H1 (cell line): ENCODE data around the gene WDFY3.

Source experiments
- ASH2L ChIP-seq: fragments of 200-600, 300-600 bp; sonication (generic); IDR thresholded peaks from one replicate; pipeline ENCODE4 v1.7.1; 2017; ENCODE audit warnings: low read length
- CEBPB ChIP-seq: IDR thresholded peaks from 2 replicates; pipeline ENCODE4 v1.6.1; 2012; ENCODE audit warnings: low read depth, low read length
- CHD2 ChIP-seq: IDR thresholded peaks from 2 replicates; pipeline ENCODE4 v1.6.1; 2012; ENCODE audit warnings: low read length, improper control_type of control experiment
- CTCF ChIP-seq, 3 experiments: IDR thresholded peaks; 1 replicate in 2 of 3; 2 replicates in 1 of 3; pipeline versions ENCODE4 v1.5.1 to v1.6.1; 2011; ENCODE audit warnings: low read length in 3 of 3, mild to moderate bottlenecking in 3 of 3, inconsistent platforms in 2 of 3, low read depth in 1 of 3, moderate library complexity in 1 of 3; ENCODE audit not compliant: insufficient read depth in 1 of 3; ENCODE audit errors: control extremely low read depth in 1 of 3
- EZH2 ChIP-seq: fragments of 200-600 bp; sonication (generic); IDR thresholded peaks from 2 replicates; pipeline ENCODE4 v1.7.1; 2012; ENCODE audit warnings: low read depth, mild to moderate bottlenecking, moderate library complexity, low read length, inconsistent platforms; ENCODE audit not compliant: severe bottlenecking
- JUND ChIP-seq: IDR thresholded peaks from 2 replicates; pipeline ENCODE4 v1.6.1; 2011; ENCODE audit warnings: mild to moderate bottlenecking, improper control_type of control experiment, low read length
- POLR2AphosphoS5 ChIP-seq: IDR thresholded peaks from 2 replicates; pipeline ENCODE4 v1.6.1; 2011; ENCODE audit warnings: low read depth, low read length
- POU5F1 ChIP-seq: IDR thresholded peaks from 2 replicates; pipeline ENCODE4 v1.6.1; 2011; ENCODE audit warnings: low read depth, mild to moderate bottlenecking, low read length, moderate library complexity
- SIN3A ChIP-seq, 2 experiments: IDR thresholded peaks in 1 of 2; conservative IDR thresholded peaks in 1 of 2; 2 replicates each; pipeline ENCODE4 v1.6.1; 2011 to 2012; ENCODE audit warnings: low read length in 2 of 2, improper control_type of control experiment in 1 of 2, low read depth in 1 of 2, mild to moderate bottlenecking in 1 of 2
- SIX5 ChIP-seq: IDR thresholded peaks from 2 replicates; pipeline ENCODE4 v1.6.1; 2011; ENCODE audit warnings: mild to moderate bottlenecking, low read depth, low read length
- SRF ChIP-seq: IDR thresholded peaks from 2 replicates; pipeline ENCODE4 v1.6.1; 2011; ENCODE audit warnings: mild to moderate bottlenecking, low read depth, low read length, moderate library complexity
- TAF1 ChIP-seq: IDR thresholded peaks from 2 replicates; pipeline ENCODE4 v1.6.1; 2011; ENCODE audit warnings: mild to moderate bottlenecking, low read depth, low read length
- TEAD4 ChIP-seq: IDR thresholded peaks from 2 replicates; pipeline ENCODE4 v1.6.1; 2012; ENCODE audit warnings: low read depth, low read length, inconsistent platforms, mixed read lengths
- YY1 ChIP-seq: IDR thresholded peaks from 2 replicates; pipeline ENCODE4 v1.6.1; 2011; ENCODE audit warnings: low read depth, mild to moderate bottlenecking, low read length

DNA sequence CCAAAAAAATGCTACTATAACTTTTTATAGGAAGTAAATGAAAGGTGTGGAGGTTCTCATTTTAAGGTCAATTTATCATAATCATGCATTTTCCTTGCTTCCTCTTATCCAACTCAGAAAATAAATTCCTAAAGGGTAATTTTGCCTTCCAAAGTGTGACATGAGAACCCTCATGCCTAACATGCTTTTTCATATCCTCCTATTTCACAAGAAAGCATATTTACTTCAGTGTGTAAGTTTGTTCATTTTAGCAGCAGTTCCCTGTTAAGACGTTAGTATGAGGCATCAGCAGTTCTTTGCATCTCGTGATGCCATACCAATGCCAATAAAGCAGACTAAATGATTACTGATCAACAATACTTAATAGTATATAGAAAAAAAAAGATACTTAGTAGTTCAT lies 18.4 kb downstream of the WDFY3 start:
- no peak for TF ChIP-seq EZH2
- TF ChIP-seq CTCF (IDR thresholded peaks at IDR 0.05; ENCODE audit: control extremely low read depth in 1 of 3, insufficient read depth in 1 of 3, low read depth in 1 of 3, low read length in 3 of 3) = no peak
- no peak for TF ChIP-seq TAF1
- no peak for TF ChIP-seq CHD2
- TF ChIP-seq TEAD4 = no peak
- no peak for TF ChIP-seq ASH2L
- TF ChIP-seq POU5F1 = no peak
- TF ChIP-seq SIN3A (conservative IDR thresholded peaks at IDR 0.05 in 1 of 2, IDR thresholded peaks at IDR 0.05 in 1 of 2; ENCODE audit: low read depth in 1 of 2, low read length in 2 of 2) = no peak
- TF ChIP-seq SRF = no peak
- no peak for TF ChIP-seq JUND
- no peak for TF ChIP-seq YY1
- TF ChIP-seq CEBPB = no peak
- TF ChIP-seq POLR2AphosphoS5 = no peak
- TF ChIP-seq SIX5 = no peak
